Keratinocyte (primary cell): Measurements from ENCODE around the gene SIM2. TPM values are rescaled to one million over a fixed set of nuclear protein-coding genes. Genes with fewer than 3 reads are reported as not detected.

Source experiments
- DNase-seq: peaks from one replicate; pipeline ENCODE4 v3.0.0-alpha.2; 2011; ENCODE audit warnings: low read depth, missing footprints, low spot score
- FAIRE-seq: peaks from 2 replicates; lab custom pipeline; 2011; peaks lifted over from hg19 to GRCh38; lab: Jason Lieb, UNC
- H2AFZ ChIP-seq: 2 replicates; pipeline ENCODE4 v1.6.0; 2012; ENCODE audit warnings: low read length, control low read depth, inconsistent platforms; ENCODE audit not compliant: control insufficient read depth
- H3K27ac ChIP-seq: 2 replicates; pipeline ENCODE4 v1.5.1; 2011; ENCODE audit warnings: low read length; ENCODE audit not compliant: control insufficient read depth, insufficient read depth
- H3K27me3 ChIP-seq: 3 replicates; pipeline ENCODE4 v1.6.0; 2011; ENCODE audit warnings: low read length; ENCODE audit not compliant: control insufficient read depth, insufficient read depth; ENCODE audit errors: extremely low read depth
- H3K36me3 ChIP-seq, 2 experiments: 2 replicates in 1 of 2; 3 replicates in 1 of 2; pipeline ENCODE4 v1.5.1; 2011; ENCODE audit warnings: low read length in 2 of 2, mild to moderate bottlenecking in 1 of 2; ENCODE audit not compliant: control insufficient read depth in 2 of 2, insufficient read depth in 2 of 2; ENCODE audit errors: extremely low read depth in 1 of 2
- H3K4me1 ChIP-seq: 3 replicates; pipeline ENCODE4 v1.5.1; 2011; ENCODE audit warnings: low read length; ENCODE audit not compliant: control insufficient read depth, insufficient read depth; ENCODE audit errors: extremely low read depth
- H3K4me2 ChIP-seq: 3 replicates; pipeline ENCODE4 v1.6.0; 2011; ENCODE audit warnings: low read depth, low read length; ENCODE audit not compliant: control insufficient read depth, insufficient read depth; ENCODE audit errors: extremely low read depth
- H3K4me3 ChIP-seq, 3 experiments: fragments of 200-600 bp in 1 of 3; sonication (generic) in 1 of 3; 2 replicates in 2 of 3; 3 replicates in 1 of 3; pipeline ENCODE4 v1.5.1; 2011 to 2016; ENCODE audit warnings: low read length in 3 of 3, mild to moderate bottlenecking in 3 of 3, control low read depth in 2 of 3, inconsistent platforms in 1 of 3, low read depth in 1 of 3, mixed read lengths in 1 of 3, mixed run types in 1 of 3, moderate library complexity in 1 of 3; ENCODE audit not compliant: control insufficient read depth in 2 of 3, insufficient read depth in 2 of 3; ENCODE audit errors: extremely low read depth in 1 of 3
- H3K79me2 ChIP-seq: 2 replicates; pipeline ENCODE4 v1.6.0; 2012; ENCODE audit warnings: low read length; ENCODE audit not compliant: control insufficient read depth, insufficient read depth
- H3K9ac ChIP-seq: 3 replicates; pipeline ENCODE4 v1.6.0; 2011; ENCODE audit warnings: low read length; ENCODE audit not compliant: control insufficient read depth, insufficient read depth; ENCODE audit errors: extremely low read depth
- H3K9me1 ChIP-seq: 3 replicates; pipeline ENCODE4 v1.6.0; 2011; ENCODE audit warnings: low read length; ENCODE audit not compliant: control insufficient read depth, insufficient read depth; ENCODE audit errors: extremely low read depth
- H3K9me3 ChIP-seq: 2 replicates; pipeline ENCODE4 v1.5.1; 2012; ENCODE audit warnings: low read depth, low read length; ENCODE audit not compliant: control insufficient read depth
- H4K20me1 ChIP-seq: 3 replicates; pipeline ENCODE4 v1.6.0; 2011; ENCODE audit warnings: low read length; ENCODE audit not compliant: control insufficient read depth, insufficient read depth; ENCODE audit errors: extremely low read depth
- EZH2 ChIP-seq: IDR thresholded peaks from one replicate; pipeline ENCODE4 v1.6.1; 2012; ENCODE audit warnings: inconsistent platforms, mild to moderate bottlenecking, low read length, moderate library complexity
- dilution Hi-C: fragments of 300-500 bp; cut with MboI; formaldehyde crosslinking; loops from one replicate; pipeline ENCODE4 v1.7.0; 2020; ENCODE audit warnings: low sequenced_read_pairs; ENCODE audit not compliant: extremely low pct_ligation_motif_present
- polyA plus RNA-seq, 5 experiments: library from polyadenylated mRNA; depleted of rRNA in 3 of 5; stranded (reverse) in 3 of 5; stranded (forward) in 1 of 5; unstranded in 1 of 5; fragments of >200 nt; gene quantifications; 1 replicate in 1 of 5; 2 replicates in 3 of 5; 3 replicates in 1 of 5; pipeline versions ENCODE4 v1.2.1 to v1.2.3, GENCODE V29; 2011 to 2012; ENCODE audit warnings: missing spikeins in 2 of 5, low read depth in 1 of 5, low replicate concordance in 1 of 5
- TF ChIP-seq, protein P1 (sequence below), 3 experiments: IDR thresholded peaks in 1 of 3; conservative IDR thresholded peaks in 1 of 3; optimal IDR thresholded peaks in 1 of 3; 2 replicates in 2 of 3; 3 replicates in 1 of 3; pipeline versions ENCODE3 to v1.5.1; 2011; ENCODE audit warnings: low read length in 3 of 3, mild to moderate bottlenecking in 3 of 3, moderate library complexity in 2 of 3, control low read depth in 1 of 3, inconsistent platforms in 1 of 3; ENCODE audit not compliant: insufficient read depth in 2 of 3; ENCODE audit errors: extremely low read depth in 1 of 3

The SIM2 gene
- polyA plus RNA-seq, 1 donor (not counting 4 experiments of a cell fraction or from before 2014, with no cell fraction given): 0.05 TPM

DNA sequence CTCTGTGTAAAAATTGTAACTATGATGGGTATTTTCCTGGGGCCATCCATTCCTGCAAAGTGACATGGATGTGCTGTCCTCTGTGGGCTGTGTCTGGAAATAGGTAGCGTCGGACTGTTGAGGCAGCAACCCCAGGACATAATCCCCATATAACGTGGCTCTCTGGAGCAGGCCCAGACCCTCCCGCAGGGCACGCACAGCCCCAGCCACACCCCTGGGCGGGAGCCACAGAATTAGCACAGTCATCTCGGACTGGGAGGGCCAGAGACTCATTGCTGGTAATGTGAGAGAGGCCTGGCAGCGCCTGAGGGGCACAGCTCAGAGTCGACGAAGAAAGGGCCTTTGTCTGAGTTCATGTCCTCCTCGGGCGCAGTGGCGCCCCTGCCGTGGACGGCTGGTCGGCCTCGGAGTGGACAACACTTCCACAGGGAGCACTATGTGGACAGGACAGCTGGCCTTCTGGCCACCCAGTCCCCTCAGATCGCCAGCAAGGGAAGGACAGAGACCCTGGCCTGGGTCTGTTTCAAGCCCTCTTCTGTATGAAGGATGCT is 20.1 kb downstream of the SIM2 start:
- Histone ChIP-seq H3K27ac (no peak overlapping the region), H3K4me1 (peaks cover 13% of the 10 kb centered on the region)

DNA sequence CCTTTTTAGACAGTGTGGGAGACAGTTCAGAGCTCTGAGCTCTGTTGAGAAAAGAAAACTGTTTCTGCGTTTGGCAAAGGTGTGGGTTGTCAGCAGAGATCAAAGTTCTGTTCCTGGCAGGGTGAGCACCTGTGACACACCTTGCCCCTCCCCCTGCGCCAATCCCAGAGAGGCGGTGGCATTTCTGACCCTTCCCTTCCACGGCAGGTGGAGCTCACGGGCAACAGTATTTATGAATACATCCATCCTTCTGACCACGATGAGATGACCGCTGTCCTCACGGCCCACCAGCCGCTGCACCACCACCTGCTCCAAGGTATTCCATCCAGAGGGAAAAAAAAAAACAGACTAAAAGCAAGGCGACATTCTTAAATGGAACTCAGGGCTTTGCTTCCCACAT is 20.7 kb downstream of the SIM2 start:
- H3K27ac ChIP-seq: no peak overlapping the region

More for the DNA sequence above, 20.1 kb downstream of the SIM2 start:
- peak; percentile 86 for FAIRE-seq
- TF ChIP-seq, protein P1, sequence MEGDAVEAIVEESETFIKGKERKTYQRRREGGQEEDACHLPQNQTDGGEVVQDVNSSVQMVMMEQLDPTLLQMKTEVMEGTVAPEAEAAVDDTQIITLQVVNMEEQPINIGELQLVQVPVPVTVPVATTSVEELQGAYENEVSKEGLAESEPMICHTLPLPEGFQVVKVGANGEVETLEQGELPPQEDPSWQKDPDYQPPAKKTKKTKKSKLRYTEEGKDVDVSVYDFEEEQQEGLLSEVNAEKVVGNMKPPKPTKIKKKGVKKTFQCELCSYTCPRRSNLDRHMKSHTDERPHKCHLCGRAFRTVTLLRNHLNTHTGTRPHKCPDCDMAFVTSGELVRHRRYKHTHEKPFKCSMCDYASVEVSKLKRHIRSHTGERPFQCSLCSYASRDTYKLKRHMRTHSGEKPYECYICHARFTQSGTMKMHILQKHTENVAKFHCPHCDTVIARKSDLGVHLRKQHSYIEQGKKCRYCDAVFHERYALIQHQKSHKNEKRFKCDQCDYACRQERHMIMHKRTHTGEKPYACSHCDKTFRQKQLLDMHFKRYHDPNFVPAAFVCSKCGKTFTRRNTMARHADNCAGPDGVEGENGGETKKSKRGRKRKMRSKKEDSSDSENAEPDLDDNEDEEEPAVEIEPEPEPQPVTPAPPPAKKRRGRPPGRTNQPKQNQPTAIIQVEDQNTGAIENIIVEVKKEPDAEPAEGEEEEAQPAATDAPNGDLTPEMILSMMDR (optimal IDR thresholded peaks at IDR 0.05 in 1 of 3, IDR thresholded peaks at IDR 0.05 in 1 of 3, conservative IDR thresholded peaks at IDR 0.05 in 1 of 3; ENCODE audit: extremely low read depth in 1 of 3, insufficient read depth in 2 of 3, low read length in 3 of 3): peak; percentile 15 to 50 (median 42)
- TF ChIP-seq EZH2: no peak
- no peak overlapping the region for H3K4me3 ChIP-seq
- no peaks in the 10 kb centered on the region for H3K79me2 ChIP-seq
- no peaks in the 10 kb centered on the region for H3K9me1 ChIP-seq
- dilution Hi-C loops: no loop called here
- peaks cover 4% of the 10 kb centered on the region for H3K27me3 ChIP-seq
- H3K4me2 ChIP-seq: peak overlapping the region; percentile 49
- H4K20me1 ChIP-seq: no peaks in the 10 kb centered on the region
- peak; percentile 61 for DNase-seq
- H3K9ac ChIP-seq: peak overlapping the region; percentile 9
- H3K9me3 ChIP-seq: no peaks in the 10 kb centered on the region
- peak overlapping the region; percentile 27 for H2AFZ ChIP-seq
- no peaks in the 10 kb centered on the region for H3K36me3 ChIP-seq

More for the DNA sequence above, 20.7 kb downstream of the SIM2 start:
- H3K4me2 ChIP-seq: peak overlapping the region; percentile 49
- no peak overlapping the region for H2AFZ ChIP-seq
- dilution Hi-C loops: no loop called here
- no peaks in the 10 kb centered on the region for H3K79me2 ChIP-seq
- H3K4me3 ChIP-seq: no peak overlapping the region
- no peaks in the 10 kb centered on the region for H4K20me1 ChIP-seq
- H3K36me3 ChIP-seq: no peaks in the 10 kb centered on the region
- peak overlapping the region; percentile 9 for H3K9ac ChIP-seq
- no peak for TF ChIP-seq EZH2
- TF ChIP-seq, protein P1 (optimal IDR thresholded peaks at IDR 0.05 in 1 of 3, IDR thresholded peaks at IDR 0.05 in 1 of 3, conservative IDR thresholded peaks at IDR 0.05 in 1 of 3; ENCODE audit: extremely low read depth in 1 of 3, insufficient read depth in 2 of 3, low read length in 3 of 3): peak in 1 of 3 experiments; percentile 38
- DNase-seq: no peak
- no peaks in the 10 kb centered on the region for H3K9me3 ChIP-seq
- no peaks in the 10 kb centered on the region for H3K9me1 ChIP-seq
- H3K4me1 ChIP-seq: peaks cover 13% of the 10 kb centered on the region
- FAIRE-seq: no peak
- peaks cover 4% of the 10 kb centered on the region for H3K27me3 ChIP-seq
